NT2/D1 (cell line): ENCODE measurements around the gene SMG6.

Experiments used
- YY1 ChIP-seq: IDR thresholded peaks from 2 replicates; pipeline ENCODE4 v1.6.1; 2011; ENCODE audit not compliant: insufficient read length, insufficient read depth
- ZNF274 ChIP-seq: IDR thresholded peaks from 2 replicates; pipeline ENCODE4 v1.6.1; 2011; ENCODE audit warnings: mild to moderate bottlenecking, low read depth, low read length

- TF ChIP-seq ZNF274 (no peak), YY1 (no peak)
Observed at GRCh38 chr17:2323629-2324314, 20.2 kb upstream of the SMG6 start.
